Omental fat pad (tissue), 4 donors: Measurements from ENCODE around the gene RNF150. TPM values are rescaled to one million over a fixed set of nuclear protein-coding genes. Genes with fewer than 3 reads are reported as not detected.
A peak's percentile ranks its signal among the peaks of the same experiment; 100 is the strongest.

Experiments used
- ATAC-seq: fragments of 150-250 bp; one replicate; pipeline ENCODE4 v1.9.1; 2016; ENCODE audit warnings: mild to moderate bottlenecking, moderate library complexity; ENCODE audit not compliant: low FRiP score
- DNase-seq: peaks from one replicate; pipeline ENCODE4 v3.0.0-alpha.2; 2019; ENCODE audit warnings: low spot score
- CTCF ChIP-seq, 3 donors: fragments of 450-650 bp; IDR thresholded peaks; one replicate each; pipeline ENCODE4 v1.5.1; 2016 to 2017; ENCODE audit warnings: antibody characterized with exemption in 3 of 3, mild to moderate bottlenecking in 3 of 3, moderate library complexity in 2 of 3
- total RNA-seq, 4 donors: library from RNA; depleted of rRNA; stranded (reverse); fragments of >200 nt; gene quantifications; one replicate each; pipeline ENCODE4 v1.1.0, GENCODE V29; 2016

The RNF150 gene
- total RNA-seq, 4 donors from 2014 or later, result 9.8 to 40.1 (median 15.6) TPM

- no peak for DNase-seq
- ATAC-seq, result no peak
- no peak for TF ChIP-seq CTCF (IDR thresholded peaks at IDR 0.05)
These were observed 112.4 kb downstream of the RNF150 start for GRCh38 chr4:141020801-141021261.

DNA sequence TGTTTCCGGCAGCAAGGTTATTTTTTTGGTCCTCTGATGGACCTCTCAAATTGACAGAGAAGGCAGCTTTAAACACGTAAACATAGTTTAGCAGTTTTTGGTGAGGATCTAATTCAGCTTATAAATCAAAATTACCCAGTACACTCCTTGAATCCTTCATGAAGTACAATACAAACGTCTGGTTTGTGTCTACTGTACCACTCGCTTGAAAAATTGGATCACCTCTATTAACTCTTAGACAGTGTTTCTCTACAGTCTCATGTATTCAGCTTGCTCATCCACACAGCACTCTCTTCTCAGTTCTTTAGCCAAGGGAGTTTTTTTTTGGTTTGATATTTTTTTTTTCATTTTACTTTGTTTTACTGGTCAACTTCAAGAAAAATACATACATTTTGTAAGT lies 113.5 kb downstream of the RNF150 start:
- no peak for TF ChIP-seq CTCF (IDR thresholded peaks at IDR 0.05)
- no peak for DNase-seq
- no peak for ATAC-seq

DNA sequence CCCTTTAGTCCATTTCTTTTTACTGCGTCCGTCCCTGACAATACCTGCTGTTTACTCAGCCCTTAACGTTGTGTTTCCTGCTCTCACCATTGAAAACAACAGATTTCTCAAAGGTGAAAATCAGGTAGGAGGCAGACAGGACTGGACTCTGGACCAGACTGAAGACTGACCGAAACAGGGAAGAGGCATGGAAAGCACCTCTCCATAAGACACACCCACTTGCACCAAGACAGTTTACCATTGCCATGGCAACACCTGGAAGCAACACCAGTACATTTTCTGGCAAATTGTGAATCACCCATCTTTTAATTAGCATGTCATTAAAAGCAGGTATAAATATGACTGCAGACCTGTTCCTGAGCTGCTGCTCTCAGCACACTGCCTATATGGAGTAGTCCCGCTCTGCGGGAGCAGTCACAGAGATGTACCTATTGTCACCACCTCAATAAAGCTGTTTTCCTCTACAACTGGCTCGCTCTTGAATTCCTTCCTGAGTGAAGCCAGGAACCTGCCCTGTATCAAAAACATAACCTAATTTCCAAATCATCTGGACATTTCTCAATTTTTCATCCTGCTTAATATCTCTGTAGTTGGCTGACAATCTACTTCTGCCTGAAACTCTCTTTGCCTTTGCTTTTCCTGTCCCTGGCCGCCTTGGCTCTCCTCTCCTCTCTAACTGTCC lies 117.0 kb downstream of the RNF150 start:
- ATAC-seq (peak; percentile 88), DNase-seq (no peak)
- TF ChIP-seq CTCF (IDR thresholded peaks at IDR 0.05), result no peak

GRCh38 chr4:141013899-141014298 lies 119.4 kb downstream of the RNF150 start:
- TF ChIP-seq CTCF (IDR thresholded peaks at IDR 0.05), result no peak
- no peak for ATAC-seq

DNA sequence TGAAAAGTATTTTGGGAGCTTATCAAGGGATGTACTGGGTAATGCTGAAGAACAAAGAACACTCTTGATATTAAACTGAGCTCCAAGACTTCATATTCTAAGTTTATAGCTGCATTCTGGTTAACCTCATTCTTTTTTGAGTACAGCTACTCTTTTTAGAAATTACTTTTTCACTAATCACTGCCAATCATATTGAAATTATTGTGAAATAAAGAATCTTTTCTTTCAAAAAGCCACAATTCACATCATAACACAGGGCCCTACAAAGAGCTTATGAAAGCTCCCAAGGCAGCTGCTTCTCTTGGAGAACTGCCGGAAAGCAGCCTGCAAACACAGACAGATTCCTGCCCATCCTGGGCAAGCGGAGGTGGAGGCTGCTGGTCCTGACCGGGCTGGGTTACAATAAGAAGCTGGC lies 121.4 kb downstream of the RNF150 start:
- no peak for ATAC-seq
- no peak for DNase-seq
- no peak for TF ChIP-seq CTCF (IDR thresholded peaks at IDR 0.05)

More at GRCh38 chr4:141013899-141014298, 119.4 kb downstream of the RNF150 start:
- DNase-seq, result no peak

DNA sequence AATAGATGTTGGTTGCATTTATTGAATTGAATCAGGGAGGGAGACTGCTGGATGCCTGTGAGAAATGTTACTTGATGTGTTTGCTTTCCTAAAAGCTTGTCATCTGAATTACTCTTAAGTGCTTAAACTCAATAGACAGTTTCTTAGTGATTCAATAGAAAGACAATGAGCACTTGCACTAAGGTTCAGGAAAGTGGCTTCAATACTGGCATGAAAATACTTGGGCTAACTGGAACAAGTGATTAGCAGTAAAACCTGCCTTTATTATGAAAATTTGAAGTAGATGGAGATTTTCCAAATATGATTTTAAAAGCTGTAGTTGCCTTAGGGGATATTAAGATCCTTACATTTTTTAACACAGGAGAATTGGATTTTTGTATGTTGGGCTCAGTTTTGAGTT lies 123.3 kb downstream of the RNF150 start:
- TF ChIP-seq CTCF (IDR thresholded peaks at IDR 0.05), result no peak
- ATAC-seq (no peak), DNase-seq (no peak)

GRCh38 chr4:141009129-141009528 lies 124.1 kb downstream of the RNF150 start:
- no peak for ATAC-seq
- no peak for DNase-seq
- TF ChIP-seq CTCF (IDR thresholded peaks at IDR 0.05), result no peak
